Colonic mucosa (tissue), 4 donors: Measurements from ENCODE around the gene MYO10. TPM values are rescaled to one million over a fixed set of nuclear protein-coding genes. Genes with fewer than 3 reads are reported as not detected.

Experiments
- DNase-seq: peaks from one replicate; pipeline ENCODE4 v3.0.0-alpha.2; 2020
- H3K27ac ChIP-seq: fragments of 200-600 bp; one replicate; pipeline ENCODE4 v1.8.0; 2021
- H3K27me3 ChIP-seq: fragments of 200-600 bp; one replicate; pipeline ENCODE4 v1.8.0; 2021
- H3K36me3 ChIP-seq: fragments of 200-600 bp; one replicate; pipeline ENCODE4 v1.8.0; 2021
- H3K4me1 ChIP-seq: fragments of 200-600 bp; one replicate; pipeline ENCODE4 v1.8.0; 2021; ENCODE audit warnings: mild to moderate bottlenecking
- H3K4me3 ChIP-seq: fragments of 200-600 bp; one replicate; pipeline ENCODE4 v1.8.0; 2021
- H3K9ac ChIP-seq, 2 donors: one replicate each; pipeline ENCODE4 v1.7.0; 2013; ENCODE audit warnings: control low read depth in 2 of 2, low read depth in 2 of 2, low read length in 2 of 2
- H3K9me3 ChIP-seq: fragments of 200-600 bp; one replicate; pipeline ENCODE4 v1.8.0; 2021
- intact Hi-C: fragments of 100-400 bp; cut with DNase I; formaldehyde crosslinking; loops from one replicate; pipeline ENCODE4 v1.14.1; 2022
- total RNA-seq, 2 donors: library from RNA; stranded (reverse); fragmentation: NEBNext Ultra II Directional in 1 of 2; extraction: Animal tissue kit (Norgen Biotek cat#: 25700) in 1 of 2; gene quantifications; one replicate each; pipeline ENCODE4 v1.2.1, GENCODE V29; 2021
- TF ChIP-seq, protein P1 (sequence below): fragments of 200-600 bp; IDR thresholded peaks from one replicate; pipeline ENCODE4 v1.8.0; 2022; ENCODE audit warnings: antibody characterized with exemption, mild to moderate bottlenecking
- donor health status: healthy.
- donor health status: DM: no; HTN: no; CAD: no.
- donor health status: DM: no; HTN: no; CAD: no.

Gene MYO10
- total RNA-seq, 2 donors from 2014 or later: 57.9 to 61.9 TPM

DNA sequence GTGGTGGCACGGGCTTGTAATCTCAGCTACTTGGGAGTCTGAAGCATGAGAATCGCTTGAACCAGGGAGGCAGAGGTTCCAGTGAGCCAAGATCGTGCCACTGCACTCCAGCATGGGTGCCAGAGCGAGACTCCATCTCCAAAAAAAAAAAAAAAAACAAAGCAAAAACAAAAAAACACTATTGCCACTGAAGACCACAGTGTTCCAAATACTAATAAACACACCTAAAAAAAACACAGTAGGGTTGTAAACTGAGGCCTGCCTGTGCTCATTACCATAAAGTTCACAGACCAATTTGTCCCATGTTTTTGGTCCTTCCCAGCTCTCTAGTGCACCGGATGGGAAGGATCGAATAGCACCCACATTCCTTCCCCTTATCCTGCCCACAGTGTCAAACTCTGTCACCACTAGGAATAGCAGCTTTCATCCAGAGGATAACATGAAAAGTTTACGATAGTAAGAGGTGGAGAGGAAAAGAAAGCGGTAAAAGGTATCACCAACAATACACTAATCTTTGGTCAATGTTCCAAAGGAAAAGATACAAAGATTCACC lies 49.2 kb downstream of the MYO10 start:
- no peak overlapping the region for H3K9ac ChIP-seq
- H3K4me3 ChIP-seq: no peak overlapping the region
- H3K9me3 ChIP-seq: no peaks in the 10 kb centered on the region
- DNase-seq: no peak
- no peaks in the 10 kb centered on the region for H3K36me3 ChIP-seq
- TF ChIP-seq, protein P1, sequence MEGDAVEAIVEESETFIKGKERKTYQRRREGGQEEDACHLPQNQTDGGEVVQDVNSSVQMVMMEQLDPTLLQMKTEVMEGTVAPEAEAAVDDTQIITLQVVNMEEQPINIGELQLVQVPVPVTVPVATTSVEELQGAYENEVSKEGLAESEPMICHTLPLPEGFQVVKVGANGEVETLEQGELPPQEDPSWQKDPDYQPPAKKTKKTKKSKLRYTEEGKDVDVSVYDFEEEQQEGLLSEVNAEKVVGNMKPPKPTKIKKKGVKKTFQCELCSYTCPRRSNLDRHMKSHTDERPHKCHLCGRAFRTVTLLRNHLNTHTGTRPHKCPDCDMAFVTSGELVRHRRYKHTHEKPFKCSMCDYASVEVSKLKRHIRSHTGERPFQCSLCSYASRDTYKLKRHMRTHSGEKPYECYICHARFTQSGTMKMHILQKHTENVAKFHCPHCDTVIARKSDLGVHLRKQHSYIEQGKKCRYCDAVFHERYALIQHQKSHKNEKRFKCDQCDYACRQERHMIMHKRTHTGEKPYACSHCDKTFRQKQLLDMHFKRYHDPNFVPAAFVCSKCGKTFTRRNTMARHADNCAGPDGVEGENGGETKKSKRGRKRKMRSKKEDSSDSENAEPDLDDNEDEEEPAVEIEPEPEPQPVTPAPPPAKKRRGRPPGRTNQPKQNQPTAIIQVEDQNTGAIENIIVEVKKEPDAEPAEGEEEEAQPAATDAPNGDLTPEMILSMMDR: no peak
- intact Hi-C loops: no loop called here
- H3K27me3 ChIP-seq: no peaks in the 10 kb centered on the region
- no peak overlapping the region for H3K27ac ChIP-seq
- peaks cover 25% of the 10 kb centered on the region for H3K4me1 ChIP-seq

DNA sequence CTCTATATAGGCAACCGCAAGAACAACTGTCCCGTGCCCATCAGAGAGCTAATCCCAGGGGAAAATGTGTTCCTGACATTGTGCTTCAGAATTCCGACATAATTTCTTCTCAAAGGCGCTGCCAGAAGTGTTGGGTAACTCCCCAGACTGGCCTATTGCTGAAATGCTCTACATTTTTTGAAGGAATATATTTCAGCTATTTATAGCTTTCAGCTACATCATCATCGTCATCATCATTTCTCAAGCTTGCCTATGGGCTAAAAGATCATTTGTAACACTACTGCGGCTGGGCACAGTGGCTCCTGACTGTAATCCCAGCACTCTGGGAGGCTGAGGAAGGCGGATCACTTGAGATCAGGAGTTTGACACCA lies 49.7 kb downstream of the MYO10 start:
- Histone ChIP-seq H3K4me3 (no peak overlapping the region), H3K27ac (no peak overlapping the region), H3K9me3 (no peaks in the 10 kb centered on the region), H3K27me3 (no peaks in the 10 kb centered on the region), H3K36me3 (no peaks in the 10 kb centered on the region), H3K9ac (no peak overlapping the region), H3K4me1 (peaks cover 25% of the 10 kb centered on the region)
- no peak for DNase-seq
- TF ChIP-seq, protein P1: no peak
- intact Hi-C loops: no loop called here

DNA sequence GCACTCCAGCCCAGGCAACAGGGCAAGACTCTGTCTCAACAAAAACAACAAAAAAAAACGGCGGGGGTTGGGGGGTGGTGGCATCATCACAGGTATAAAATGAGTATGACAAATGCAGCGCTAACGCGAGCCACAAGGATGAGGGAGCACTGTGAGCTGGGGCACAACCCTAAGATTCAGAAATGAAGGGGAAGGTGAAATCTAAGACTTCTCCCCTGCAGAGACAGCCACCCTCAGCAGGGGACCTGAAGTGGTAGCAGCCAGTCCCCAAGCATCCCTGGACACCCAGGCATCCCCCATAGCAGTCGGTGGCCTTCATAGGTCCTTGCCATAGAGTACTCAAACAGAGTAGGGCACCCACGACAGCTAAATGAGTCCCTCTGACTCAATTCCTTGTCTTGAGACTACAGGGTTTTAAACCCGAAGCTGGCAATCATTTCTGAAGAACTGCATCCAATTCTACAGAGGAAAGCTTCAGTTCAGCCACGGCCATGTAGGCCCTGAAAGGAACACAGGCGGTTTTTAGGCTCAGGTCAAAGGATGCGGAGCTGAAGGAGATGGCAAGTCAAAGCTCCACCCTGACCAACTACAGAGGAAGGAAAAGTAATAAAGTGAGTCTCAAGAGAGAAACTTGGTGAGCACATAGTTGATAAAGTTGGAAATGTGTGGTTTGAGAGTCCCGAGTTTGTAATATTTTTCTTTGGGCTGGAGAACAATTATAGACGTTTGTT lies 50.3 kb downstream of the MYO10 start:
- H3K27ac ChIP-seq: no peak overlapping the region

DNA sequence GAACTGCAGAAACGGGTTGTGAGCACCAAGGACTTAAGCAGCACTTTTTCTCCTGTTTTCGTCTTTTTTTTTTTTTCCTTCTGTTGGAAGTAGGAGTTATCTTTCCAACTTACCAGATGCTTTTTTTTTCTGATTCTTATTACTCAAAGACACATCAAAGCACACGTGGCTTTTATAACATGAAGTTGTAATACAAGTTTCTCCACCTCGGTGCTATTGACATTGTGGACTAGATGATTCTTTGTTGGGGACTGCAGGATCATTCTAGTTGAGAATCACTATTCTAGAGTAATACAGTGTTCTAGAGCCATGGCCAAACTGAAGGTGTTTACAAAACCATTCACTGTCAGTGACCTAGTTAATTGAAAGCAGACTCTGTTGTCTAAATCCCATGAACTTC lies 51.5 kb downstream of the MYO10 start:
- intact Hi-C loops: no loop called here
- Histone ChIP-seq H3K36me3 (no peaks in the 10 kb centered on the region), H3K4me3 (no peak overlapping the region), H3K4me1 (peaks cover 14% of the 10 kb centered on the region), H3K27ac (peak overlapping the region; percentile 55), H3K27me3 (no peaks in the 10 kb centered on the region), H3K9ac (no peak overlapping the region), H3K9me3 (no peaks in the 10 kb centered on the region)
- no peak for DNase-seq
- TF ChIP-seq, protein P1: no peak

More for the DNA sequence above, 50.3 kb downstream of the MYO10 start:
- intact Hi-C loops: no loop called here
- TF ChIP-seq, protein P1: no peak
- Histone ChIP-seq H3K4me1 (peaks cover 25% of the 10 kb centered on the region), H3K27me3 (no peaks in the 10 kb centered on the region), H3K9ac (peak overlapping the region in 1 of 2 donors; percentile 15), H3K9me3 (no peaks in the 10 kb centered on the region), H3K36me3 (no peaks in the 10 kb centered on the region), H3K4me3 (no peak overlapping the region)
- no peak for DNase-seq

DNA sequence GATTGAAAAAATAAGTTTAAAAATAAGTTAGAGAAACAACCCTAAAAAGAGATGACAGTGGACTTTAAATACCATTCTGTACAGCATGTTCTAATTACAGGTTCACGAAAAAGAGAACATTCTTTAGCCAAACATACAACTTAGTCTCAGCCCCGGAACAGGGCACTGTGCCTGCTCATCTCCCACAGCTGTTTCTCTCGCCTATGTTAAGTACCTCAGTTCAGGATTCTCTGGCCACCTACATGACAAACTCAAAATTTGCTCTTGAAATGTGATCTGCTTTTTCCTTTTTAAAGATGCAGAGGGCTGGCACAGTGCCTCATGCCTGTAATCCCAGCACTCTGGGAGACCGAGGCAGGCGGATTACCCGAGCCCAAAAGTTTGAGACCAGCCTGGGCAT lies 52.3 kb downstream of the MYO10 start:
- H3K9ac ChIP-seq: no peak overlapping the region
- DNase-seq: no peak
- peaks cover 11% of the 10 kb centered on the region for H3K4me1 ChIP-seq
- no peaks in the 10 kb centered on the region for H3K27me3 ChIP-seq
- no peaks in the 10 kb centered on the region for H3K9me3 ChIP-seq
- peak overlapping the region; percentile 25 for H3K27ac ChIP-seq
- intact Hi-C loops: no loop called here
- no peak overlapping the region for H3K4me3 ChIP-seq
- TF ChIP-seq, protein P1: no peak
- H3K36me3 ChIP-seq: no peaks in the 10 kb centered on the region
